ENCODE measurements around the gene SHB. TPM values are rescaled to one million over a fixed set of nuclear protein-coding genes. Genes with fewer than 3 reads are reported as not detected.

Gene SHB
- total RNA-seq, 6 experiments from 2014 or later: 12.0 to 43.1 (median 21.9) TPM

DNA sequence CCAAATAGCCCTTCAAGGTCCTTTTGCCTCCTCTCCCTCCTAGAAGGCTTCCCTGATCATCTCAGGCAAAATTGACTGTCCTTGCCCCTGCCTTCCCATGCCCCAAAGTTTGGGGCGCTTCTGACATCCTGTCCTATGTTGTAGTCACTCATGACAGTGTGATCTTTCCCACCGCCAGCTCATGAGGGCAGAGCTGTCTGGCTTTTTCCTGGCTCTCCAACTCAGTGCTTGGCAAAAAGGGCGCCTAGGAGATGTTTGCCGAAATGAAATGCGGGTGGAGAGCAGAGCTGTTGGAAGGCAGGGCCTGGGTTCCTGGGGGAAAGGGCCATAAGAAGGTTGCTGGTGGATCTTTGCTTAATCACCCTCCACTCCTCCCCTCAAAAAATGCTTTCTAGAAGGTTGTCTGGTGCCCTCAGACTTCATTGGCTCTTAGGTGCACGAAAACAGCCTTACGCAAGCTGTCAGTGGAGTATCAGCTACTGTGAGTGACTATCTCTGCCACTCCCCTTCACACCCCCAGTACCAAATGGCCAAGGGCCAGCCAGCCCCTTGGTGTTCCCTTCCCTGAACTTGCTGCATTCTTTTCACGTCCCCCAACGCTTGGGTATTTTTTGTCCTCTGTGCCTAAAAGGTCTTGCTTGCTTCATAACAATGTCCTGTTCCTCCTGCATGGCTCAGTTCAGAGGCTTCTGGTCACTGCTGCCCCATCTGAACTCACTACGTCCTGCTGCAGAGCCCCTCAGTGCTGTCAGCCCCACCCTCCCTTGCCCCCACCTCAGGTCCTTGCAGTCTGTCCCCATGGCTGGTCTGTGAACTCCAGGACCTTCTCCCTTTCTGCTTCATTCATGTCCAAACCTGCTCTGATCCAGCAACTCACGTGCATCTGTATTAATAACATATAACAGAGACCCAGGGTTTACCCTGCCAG is 162.5 kb downstream of the SHB start:
- no peaks in the 10 kb centered on the region for H3K36me3 ChIP-seq
- TF ChIP-seq POLR2A (IDR thresholded peaks at IDR 0.05): no peak
- no peak for TF ChIP-seq CTCF (IDR thresholded peaks at IDR 0.05)
- H3K9me3 ChIP-seq: no peaks in the 10 kb centered on the region
- DNase-seq (peak in 1 of 3 donors; percentile 31), ATAC-seq (no peak)
- no peak overlapping the region for H3K27ac ChIP-seq
- peaks cover 0 to 30% (median 0%) of the 10 kb centered on the region in 4 donors for H3K4me1 ChIP-seq
- WGBS (ENCODE audit: insufficient coverage, low coverage, low lambda C conversion rate, missing lambda C conversion rate): 81% methylated on average over 5 of the region's 11 CpGs
- intact Hi-C loops (cut with DNase I): no loop called here
- H3K4me3 ChIP-seq: no peak overlapping the region
- no peaks in the 10 kb centered on the region for H3K27me3 ChIP-seq

- H3K9me3 ChIP-seq: no peaks in the 10 kb centered on the region
- H3K4me3 ChIP-seq: no peak overlapping the region
- TF ChIP-seq CTCF (IDR thresholded peaks at IDR 0.05) (no peak), POLR2A (IDR thresholded peaks at IDR 0.05) (no peak)
- ATAC-seq: no peak
- 96% methylated on average over 4 of the region's 4 CpGs for WGBS (ENCODE audit: insufficient coverage, low coverage, low lambda C conversion rate, missing lambda C conversion rate)
- no peaks in the 10 kb centered on the region for H3K27me3 ChIP-seq
- H3K36me3 ChIP-seq: no peaks in the 10 kb centered on the region
- DNase-seq: peak in 1 of 3 donors; percentile 28
- H3K4me1 ChIP-seq: peaks cover 0 to 30% (median 0%) of the 10 kb centered on the region in 4 donors
- H3K27ac ChIP-seq: no peak overlapping the region
- intact Hi-C loops (cut with DNase I): no loop called here
Measured at GRCh38 chr9:37905776-37906175, 163.3 kb downstream of the SHB start.

GRCh38 chr9:37905131-37905505 is 163.9 kb downstream of the SHB start:
- WGBS (ENCODE audit: insufficient coverage, low coverage, low lambda C conversion rate, missing lambda C conversion rate): 79% methylated on average over 8 of the region's 10 CpGs
- peak overlapping the region in 2 of 3 donors; percentile 79 to 82 for H3K27ac ChIP-seq
- intact Hi-C loops (cut with DNase I): no loop called here

DNA sequence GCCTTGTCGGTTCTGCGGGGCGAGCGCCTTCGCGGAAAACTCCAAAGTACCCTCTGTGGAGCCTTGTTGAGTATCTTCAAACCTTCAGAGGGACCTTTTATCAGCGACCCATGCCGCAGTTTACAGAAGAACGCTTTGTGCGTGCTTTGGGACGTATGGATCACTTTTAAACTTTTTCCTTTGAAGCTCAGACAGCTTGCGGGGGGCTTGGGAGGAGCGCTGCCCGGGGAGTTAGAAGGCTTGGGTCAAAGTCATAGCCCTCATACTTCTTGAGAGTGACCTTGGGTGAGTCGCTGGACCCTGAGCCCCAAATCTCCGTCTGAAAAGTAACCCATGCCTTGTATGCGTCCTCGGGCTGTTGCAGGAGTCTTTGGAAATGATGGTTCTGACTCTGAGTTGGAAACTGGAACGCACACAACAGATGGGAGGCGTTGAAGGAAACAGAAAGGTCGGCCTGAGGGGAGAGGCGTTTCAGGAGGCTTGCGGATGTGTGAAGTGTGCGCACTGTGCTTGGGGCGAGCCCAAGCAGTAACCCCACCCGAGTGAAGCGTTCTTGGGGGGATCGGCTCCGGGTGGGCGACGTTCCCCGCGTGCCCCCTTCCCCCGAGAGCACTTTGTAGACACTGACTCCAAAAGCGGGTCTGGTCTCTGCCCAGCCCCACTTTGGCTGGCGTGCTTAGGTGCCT is 164.4 kb downstream of the SHB start:
- Histone ChIP-seq H3K4me3 (peak overlapping the region; percentile 88 to 97 (median 95)), H3K27me3 (no peaks in the 10 kb centered on the region), H3K9me3 (no peaks in the 10 kb centered on the region), H3K27ac (peak overlapping the region; percentile 36 to 82 (median 79)), H3K4me1 (peaks cover 0 to 30% (median 0%) of the 10 kb centered on the region in 4 donors), H3K36me3 (no peaks in the 10 kb centered on the region)
- WGBS (ENCODE audit: insufficient coverage, low coverage, low lambda C conversion rate, missing lambda C conversion rate): 28% methylated on average over 20 of the region's 36 CpGs
- intact Hi-C loops (cut with DNase I): no loop called here
- TF ChIP-seq POLR2A (IDR thresholded peaks at IDR 0.05): no peak
- TF ChIP-seq CTCF (IDR thresholded peaks at IDR 0.05): no peak
- no peak for DNase-seq
- peak in 2 of 4 donors; percentile 2 to 8 for ATAC-seq

More at GRCh38 chr9:37905131-37905505, 163.9 kb downstream of the SHB start:
- TF ChIP-seq CTCF (IDR thresholded peaks at IDR 0.05) (no peak), POLR2A (IDR thresholded peaks at IDR 0.05) (no peak)
- DNase-seq: no peak
- Histone ChIP-seq H3K36me3 (no peaks in the 10 kb centered on the region), H3K27me3 (no peaks in the 10 kb centered on the region), H3K4me1 (peaks cover 0 to 30% (median 0%) of the 10 kb centered on the region in 4 donors), H3K4me3 (peak overlapping the region in 1 of 3 donors; percentile 95), H3K9me3 (no peaks in the 10 kb centered on the region)
- ATAC-seq: no peak
